ENCODE data around the gene VWCE. TPM values are rescaled to one million over a fixed set of nuclear protein-coding genes. Genes with fewer than 3 reads are reported as not detected.

Gene VWCE
- total RNA-seq, 1 experiment from 2014 or later: 0.23 TPM

DNA sequence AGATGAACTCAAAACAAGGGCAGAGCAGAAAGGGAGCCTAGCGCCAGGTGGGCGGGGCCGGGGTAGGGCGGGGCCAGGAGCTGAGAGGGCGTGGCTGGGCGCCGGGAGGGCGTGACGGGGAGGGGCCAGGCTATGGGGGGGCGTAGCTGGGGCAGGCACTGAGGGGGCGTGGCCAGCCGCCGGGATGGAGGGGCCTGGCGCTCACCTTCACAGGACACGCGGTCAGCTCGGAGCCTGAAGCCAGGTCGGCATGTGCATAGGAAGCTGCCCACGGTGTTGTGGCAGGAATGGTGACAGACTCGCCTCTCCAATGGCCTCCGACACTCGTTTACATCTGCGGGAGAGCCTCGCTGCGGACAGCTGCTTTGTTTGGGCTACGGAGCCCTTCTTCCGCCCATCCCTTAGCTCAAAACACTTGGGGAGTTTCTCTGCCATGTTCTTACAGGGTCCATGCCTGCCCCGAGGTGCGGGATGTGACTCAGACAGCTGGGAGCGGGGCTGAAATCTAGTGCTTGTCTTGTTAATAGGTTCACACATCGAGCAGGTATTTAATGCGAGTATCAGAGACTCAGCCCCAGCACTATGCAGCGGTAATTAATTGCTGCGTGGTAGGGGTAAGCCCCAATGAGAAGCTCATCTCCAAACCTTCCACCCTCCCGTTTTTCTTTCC lies 13.4 kb downstream of the VWCE start:
- no peak for DNase-seq (ENCODE audit: low read depth)

DNA sequence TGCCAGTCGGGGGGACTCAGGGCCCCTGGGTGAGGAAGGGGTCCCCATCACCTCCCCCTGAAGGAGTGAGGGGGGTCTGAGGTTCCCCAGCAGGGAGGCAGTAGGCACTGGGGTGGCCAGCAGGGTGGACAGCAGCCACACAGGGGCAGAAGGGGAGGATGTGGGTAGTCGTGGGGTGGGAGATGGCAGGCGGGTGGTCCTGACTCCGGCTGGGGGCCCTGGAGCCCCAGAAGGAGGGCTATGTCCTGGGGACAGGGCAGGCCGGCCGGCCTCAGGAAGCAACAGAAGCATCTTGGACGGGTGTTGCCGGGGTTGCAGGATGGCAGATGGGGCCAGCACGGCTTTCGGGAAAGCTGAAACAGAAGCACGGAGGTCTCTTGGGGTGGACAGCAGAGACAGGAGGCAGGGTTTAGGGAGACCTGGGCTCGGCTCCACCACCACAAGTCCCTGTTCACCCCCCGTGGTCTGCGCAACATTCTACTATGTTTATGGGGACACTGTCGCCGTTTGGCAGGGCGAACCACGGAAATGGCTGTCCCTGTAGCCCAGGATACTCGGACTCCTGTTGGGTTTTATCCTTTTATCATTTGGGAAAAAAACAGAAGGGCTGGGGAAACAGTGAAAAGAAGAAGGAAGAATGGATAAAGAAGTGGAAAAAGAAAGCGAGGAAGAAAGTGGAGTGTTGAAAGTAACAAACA lies 14.1 kb downstream of the VWCE start:
- no peak for DNase-seq (ENCODE audit: low read depth)

DNA sequence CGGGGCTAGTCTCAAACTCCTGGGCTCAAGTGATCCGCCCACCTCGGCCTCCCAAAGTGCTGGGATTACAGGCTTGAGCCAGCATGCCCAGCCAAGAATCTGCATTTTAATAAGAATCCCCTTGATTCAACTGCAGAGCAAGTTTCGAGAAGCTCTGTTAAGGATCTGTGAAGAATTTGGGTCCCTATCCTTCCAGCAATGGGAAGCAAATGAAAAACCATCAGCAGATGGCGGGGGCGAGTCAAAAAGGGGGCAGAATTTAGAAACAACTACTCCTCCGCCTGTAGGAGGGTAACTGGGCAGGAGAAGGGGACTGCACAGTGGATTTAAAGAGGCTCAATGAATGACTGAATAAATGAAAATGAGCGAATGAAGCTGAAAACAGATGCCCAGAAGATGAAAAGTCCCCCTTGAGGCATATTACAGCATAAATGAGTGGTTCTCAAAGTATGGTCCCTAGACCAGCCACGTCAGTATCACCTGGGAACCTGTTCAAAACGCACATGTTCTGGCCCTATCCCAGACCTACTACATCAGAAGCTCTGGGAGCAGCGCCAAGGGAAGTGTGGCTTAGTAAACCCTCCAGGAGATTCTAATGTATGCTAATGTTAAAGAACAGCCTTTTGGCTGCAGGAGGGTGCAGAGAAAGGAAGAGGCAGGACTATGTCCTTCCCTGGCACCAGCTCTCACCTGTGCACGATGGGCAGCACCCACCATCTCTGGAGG lies 15.0 kb downstream of the VWCE start:
- no peak for DNase-seq (ENCODE audit: low read depth)

DNA sequence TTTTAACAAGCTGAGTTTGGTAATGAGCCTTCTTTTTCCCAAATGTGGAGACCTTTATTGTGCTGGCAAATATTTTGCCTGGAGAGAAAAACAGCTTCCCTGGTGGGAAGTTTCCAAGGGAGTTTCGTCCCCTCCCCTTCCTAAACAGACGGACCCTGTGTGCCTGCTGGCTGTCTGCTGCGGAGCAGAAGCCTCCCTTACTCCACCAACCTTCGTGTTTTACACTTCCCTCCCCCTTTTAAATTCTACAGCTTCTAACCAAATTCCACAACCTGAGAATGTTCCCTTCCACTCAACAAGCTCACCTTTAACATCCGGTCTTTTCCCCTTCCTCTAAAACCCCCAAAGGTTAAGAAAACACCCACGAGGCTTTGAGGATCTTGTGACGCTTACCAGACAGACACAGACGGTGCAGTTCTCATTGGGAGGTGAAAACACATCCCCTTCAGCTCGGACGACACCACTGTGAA lies 17.1 kb downstream of the VWCE start:
- no peak for DNase-seq (ENCODE audit: low read depth)

DNA sequence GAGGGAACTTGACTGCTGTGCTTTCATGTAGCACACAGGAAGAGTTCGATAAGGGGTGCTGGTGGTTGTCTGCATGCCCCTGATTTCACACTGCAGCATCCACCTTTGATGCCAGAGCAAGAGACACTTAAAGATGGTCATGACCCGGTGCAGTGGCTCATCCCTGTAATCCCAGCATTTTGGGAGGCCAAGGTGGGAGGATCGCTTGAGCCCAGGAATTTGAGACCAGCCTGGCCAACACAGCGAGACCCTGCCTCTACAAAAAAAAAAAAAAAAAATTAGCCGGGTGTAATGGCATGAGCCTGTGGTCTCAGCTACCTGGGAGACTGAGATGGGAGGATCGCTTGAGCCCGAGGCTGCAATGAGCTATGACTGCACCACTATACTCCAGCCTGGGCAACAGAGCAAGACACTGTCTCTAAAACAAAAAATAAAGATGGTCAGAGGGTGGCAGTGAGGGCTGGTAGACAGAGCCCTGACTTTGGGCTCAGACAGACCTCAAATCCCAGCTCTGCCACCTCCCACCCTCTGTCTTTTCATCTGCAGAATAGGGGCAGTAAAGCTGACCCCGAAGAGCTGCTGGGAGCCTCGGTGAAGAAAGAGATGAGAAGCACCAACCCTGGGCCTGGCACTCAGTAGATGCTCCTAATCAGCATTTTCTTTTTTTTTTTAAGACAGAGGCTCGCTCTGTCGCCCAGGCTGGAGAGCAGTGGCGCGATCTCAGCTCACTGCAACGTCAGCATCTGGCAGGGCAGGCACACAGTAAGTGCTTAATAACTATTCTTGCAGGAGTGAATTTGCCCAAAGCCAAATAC lies 17.7 kb downstream of the VWCE start:
- DNase-seq (ENCODE audit: low read depth): no peak

DNA sequence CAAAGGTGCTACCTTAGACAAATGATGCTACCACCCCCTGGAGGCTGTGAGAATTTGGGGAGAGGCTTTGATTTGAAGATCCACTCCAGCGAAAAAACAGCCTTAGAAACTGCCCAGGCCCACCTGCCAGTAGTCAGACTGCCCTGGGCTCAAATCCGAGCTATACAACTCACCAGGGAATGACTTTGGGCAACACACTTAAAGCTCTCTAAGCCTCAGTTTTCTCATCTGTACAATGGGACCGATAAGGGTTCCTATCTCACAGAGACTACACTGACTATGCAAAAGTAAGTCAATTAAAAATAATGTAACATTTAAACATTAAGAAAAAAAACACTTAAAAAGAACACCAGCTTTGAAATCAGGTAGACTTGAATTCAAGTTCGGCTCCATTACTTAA lies 19.9 kb downstream of the VWCE start:
- DNase-seq (ENCODE audit: low read depth): no peak

DNA sequence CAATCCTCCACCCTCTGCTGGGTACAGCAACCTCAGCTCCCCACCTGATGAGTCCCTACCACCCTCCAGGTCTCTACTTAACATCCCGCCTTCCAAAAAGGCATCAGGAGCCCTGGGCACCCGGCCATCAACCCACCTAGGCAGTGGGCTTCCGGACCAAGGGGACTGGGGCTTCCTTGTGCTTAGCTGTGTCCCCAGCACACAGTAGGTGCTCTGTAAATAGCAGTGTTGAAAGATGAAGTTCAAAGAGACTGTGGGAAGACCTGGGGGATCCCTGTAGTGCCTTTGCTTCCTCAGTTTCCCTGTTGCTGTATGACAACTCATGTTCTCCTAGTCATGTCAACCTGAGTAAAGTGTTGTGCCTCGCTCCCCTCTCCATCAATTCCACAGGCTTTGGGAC lies 21.0 kb downstream of the VWCE start:
- DNase-seq (ENCODE audit: low read depth): no peak

DNA sequence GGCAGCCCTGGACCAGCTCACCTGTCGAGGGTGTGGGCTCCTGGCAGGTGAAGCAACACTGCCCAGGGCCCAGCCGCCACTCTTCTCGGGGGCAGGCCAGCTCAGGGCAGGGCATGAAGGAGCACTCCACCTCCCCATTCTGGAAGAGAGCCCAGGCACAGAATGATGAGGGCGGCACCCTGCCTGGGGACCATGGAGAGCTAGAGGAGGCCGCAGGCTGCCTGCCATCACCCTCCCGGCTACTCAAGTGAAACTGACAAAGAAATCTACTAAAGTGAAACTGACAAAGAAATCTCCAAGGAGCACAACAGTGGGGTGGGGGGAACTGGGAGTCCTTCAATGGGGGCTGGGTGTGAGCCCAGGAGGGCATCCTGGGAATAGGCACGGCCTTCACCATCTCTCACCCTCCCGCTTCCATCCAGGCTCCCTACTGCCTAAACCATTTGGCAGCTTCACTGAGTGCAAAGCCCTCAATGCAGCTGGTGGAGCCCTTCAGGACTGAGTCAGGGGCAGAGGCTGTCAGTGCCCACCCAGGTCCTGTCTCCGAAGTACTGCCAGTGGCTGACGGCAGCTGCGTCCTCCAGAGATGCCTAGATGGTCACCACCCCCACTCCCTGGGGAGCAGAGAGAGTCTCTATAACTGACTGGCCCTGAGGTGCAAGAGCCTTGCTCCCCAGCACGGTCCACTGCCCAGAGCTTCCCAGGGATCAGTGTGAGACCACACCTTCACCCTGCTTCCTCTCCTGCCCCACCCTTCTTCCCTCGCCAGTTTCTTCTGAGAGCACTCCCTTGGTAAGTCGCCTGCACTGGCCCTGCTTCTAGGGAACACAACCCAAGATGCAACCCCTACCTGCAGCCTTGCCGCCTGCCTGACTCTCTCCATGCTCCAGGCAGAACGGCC lies 21.7 kb downstream of the VWCE start:
- DNase-seq (ENCODE audit: low read depth): no peak

DNA sequence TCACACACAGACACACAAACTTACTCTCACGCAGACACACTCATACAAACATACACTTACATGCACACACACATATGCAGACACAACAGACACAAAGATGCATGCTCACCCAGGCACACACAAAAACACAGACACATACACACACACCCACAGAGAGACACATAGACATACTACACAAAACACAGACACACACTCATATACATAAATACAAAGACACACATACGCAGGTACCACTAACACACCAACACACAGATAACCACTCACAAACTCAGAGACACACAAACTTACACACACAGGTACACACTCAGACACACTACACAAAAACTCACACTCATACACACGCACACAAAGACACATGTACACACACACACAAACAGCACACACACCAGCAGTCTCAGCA lies 22.4 kb downstream of the VWCE start:
- DNase-seq (ENCODE audit: low read depth): no peak

DNA sequence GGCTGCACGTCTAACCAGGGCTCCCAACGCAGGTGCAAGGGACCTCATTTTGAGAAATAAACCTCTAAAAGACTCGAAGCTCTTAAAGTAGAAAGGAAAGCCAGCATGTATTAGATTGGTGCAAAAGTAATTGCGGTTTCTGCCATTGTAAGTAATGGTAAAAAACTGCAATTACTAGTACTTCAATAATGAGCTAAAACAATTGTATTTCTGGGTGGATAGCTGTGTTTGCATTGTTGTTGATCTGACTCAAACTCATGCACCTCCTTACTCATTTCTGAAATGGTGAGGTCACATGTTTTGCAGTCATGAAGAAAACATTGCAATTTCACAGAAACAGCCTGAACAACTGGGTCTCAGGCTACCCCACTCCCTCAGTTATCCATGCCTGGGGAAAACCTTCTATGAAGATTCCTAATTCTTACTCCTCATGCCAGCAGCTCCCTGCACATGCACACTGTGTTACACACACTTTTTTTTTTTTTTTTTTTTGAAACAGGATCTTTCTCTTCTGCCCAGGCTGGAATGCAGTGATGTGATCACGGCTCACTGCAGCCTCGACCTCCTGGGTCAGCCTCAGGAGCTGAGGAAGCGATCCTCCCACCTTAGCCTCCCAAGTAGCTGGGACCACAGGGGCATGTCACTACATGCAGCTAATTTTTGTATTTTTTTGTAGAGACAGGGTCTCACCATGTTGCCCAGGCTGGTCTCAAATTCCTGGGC lies 24.6 kb downstream of the VWCE start:
- peak; percentile 31 for DNase-seq (ENCODE audit: low read depth)

DNA sequence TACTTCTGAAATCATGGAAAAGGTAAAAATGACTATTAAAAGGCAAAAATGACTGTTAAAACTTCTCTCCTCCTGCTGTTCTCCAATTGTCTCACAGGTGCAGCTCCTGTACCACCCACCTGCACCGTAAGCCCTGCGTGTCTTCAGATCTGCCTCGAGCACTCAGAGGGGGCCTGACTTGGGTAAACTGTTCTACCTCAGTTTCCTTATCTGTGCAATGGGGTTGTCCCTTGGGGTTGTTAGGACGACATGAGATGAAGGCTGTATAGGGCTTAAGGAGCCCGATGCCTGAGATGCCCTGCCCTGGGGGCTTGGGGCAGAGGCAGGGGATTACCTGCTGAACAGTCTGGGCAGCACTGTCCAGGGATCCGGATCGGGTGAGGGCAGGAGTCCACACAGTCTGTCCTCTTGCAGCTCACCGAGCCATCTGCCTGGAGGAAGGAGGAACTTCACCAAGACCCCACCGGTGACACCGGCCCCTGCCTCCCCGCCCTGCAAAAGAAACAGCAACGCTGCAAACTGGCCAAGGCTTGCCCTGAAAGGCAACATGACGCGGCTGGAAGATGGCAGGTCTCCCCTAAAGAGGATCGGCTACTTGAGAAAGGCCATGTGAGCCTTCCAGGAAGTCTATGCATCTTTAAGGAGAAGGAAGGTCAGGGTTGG lies 26.4 kb downstream of the VWCE start:
- DNase-seq (ENCODE audit: low read depth): no peak

DNA sequence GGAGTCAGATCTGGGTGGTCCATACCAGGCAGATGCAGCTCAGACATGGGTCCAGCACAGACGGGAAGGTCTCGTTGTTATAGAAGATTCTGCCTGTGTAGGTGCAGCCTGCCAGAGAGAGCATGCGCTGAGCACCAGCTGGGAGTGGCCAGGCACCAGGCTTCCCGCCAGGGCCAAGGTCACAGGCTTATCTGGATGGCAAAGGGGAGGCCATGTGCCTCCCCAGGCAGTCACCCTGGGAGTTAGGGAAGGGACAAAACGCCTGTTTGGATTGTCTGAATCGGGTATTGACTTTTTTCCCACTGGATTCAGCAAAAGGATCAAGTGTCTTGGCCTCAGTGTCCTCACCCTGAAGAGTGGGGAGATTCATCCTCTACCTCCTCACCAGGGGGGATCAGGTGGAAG lies 27.7 kb downstream of the VWCE start:
- no peak for DNase-seq (ENCODE audit: low read depth)

DNA sequence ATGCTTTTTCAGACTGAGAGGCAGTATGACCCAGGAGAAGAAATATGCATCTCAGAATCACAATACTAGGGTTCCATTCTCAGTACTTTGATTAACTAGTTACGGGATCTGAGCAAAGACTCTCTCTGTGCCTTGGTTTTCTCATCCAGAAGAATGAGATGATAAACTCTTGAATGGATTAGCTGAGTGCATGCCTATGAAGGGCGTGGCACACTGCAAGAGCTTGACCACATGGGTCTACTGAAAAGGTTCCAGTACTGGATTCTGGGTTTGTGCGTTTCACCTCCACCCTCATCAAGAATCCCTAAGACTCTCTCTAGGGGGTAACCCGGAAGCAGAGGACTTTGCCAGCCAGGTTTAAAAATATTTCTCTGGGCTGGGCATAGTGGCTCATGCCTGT lies 28.5 kb downstream of the VWCE start:
- no peak for DNase-seq (ENCODE audit: low read depth)

DNA sequence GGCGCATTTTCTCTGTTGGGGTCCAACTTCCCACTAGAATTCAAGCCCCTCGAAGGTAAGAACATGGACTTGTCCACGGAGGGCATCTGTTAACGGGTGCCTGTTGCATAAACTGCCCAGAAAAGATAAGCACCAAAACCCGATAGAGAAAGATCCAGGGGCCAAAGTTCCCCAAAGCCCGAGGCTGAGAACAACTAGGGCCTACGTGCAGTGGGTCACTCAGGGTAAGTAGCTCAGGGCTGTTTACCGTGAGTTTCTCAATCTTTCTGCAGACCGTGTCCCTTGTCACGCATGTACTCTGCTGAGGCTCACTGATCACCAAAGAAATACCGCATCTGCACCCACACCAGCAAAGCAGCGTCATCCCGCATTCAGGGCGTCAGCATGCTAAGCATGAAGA lies 29.8 kb downstream of the VWCE start:
- DNase-seq (ENCODE audit: low read depth): no peak

DNA sequence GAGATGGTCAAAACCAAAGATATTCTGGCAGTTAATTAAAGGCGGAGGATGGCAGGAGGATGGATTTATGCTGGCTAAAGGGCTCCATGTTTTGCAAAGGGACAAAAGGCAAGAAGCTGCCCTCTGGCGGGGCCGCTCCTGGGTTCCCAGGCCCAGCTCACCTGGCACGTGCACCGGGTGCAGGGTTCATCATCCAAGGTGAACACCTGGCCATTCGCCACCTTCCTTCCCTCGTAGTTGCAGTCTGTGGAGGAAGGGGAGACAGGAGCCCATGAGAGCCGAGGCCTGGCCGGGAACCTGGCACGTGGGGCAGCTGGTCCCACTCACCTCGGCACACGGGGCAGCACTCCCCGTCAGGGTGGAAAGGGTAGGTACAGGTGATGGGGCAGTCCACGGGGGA lies 30.3 kb downstream of the VWCE start:
- DNase-seq (ENCODE audit: low read depth): no peak

DNA sequence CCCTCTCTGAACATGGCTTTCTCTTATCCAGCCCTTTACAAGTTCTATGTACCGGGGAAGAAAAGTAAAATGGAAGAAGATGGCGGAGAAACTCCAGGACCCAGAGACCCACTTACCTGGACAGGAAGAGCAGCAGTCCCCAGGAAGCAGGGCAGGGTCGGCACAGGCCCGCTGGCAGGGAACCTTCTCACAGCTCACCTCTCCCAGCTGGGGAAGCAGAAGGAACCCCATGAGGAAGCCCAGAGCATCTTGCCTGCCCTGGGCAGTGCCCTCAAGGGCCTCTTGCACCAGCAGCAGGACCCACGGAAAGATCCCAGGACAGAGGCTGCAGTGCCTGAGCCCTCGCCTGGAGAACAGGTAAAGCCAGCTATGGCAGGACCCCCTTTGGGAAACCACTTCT lies 30.7 kb downstream of the VWCE start:
- no peak for DNase-seq (ENCODE audit: low read depth)

DNA sequence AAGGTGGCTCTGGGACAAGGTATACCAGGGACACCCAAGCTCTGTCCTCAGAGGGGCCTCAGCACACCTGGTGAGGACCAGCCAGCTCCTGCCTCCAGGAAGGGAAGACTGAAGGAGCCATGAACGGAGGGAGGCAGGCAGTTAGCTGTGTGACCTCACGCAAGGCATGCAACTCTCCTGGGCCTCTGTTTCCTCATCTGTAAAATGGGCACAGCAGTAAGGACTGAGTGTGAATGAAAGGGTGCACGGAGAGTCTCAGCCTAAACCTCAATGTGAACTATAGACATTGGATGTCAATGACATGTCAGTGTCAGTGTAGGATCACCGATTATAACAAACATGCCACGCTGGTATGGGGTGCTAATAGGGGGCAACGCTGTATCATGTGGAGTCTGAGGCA lies 35.8 kb downstream of the VWCE start:
- DNase-seq (ENCODE audit: low read depth): no peak

DNA sequence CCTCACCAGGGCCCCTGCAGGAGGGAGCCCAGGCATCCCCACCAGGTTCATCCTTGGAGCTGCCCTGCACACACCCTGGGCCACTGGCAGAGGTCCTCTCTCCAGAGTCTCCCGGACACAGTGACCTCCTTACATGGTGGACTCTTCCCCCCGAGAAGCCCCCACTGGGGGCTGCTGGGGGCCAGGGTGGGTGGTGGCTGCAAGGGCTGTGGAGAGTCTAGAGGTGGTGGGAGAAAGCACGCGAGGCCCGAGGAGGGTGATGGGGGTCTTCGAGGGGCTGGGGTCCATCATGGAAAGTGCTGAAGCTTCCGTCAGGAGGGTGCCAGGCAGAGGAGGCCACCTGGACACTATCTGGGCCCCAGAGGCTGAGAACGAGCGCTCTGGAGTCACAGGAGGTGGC lies 36.6 kb downstream of the VWCE start:
- DNase-seq (ENCODE audit: low read depth): no peak

DNA sequence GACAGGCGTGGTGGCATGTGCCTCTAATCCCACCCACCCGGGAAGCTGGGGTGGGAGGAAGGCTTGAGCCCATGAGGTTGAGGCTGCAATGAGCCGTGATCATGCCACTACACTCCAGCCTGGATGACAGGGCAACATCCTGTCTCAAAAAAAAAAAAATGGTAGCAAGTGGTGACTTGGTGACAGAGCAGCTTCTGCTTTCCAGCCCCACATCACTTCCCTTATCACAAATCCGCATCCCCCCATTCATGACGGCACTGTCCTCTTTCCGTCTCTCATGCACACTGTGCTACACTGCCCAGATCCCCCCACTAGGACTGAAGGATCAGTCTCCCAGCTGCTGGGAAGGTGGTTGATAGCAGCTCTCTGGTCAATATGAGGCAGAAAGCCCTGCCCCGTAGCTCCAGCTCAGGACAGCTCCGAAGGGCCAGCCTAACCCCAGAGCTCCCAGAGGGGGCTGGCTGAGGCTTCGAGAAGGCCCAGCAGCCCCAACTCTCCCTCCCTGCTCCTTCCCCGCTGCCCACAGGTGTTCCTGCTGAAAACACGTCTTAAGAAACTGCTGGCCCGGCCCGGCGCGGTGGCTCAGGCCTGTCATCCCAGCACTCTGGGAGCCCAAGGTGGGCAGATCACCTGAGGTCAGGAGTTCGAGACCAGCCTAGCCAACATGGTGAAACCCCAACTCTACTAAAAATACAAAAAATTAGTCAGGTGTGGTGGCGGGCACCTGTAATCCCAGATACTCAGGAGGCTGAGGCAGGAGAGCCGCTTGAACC lies 38.2 kb downstream of the VWCE start:
- no peak for DNase-seq (ENCODE audit: low read depth)
